Gastroesophageal sphincter (tissue), 4 donors: Measurements from ENCODE around the gene LDLRAD3. TPM values are rescaled to one million over a fixed set of nuclear protein-coding genes. Genes with fewer than 3 reads are reported as not detected.

Experiments used
- ATAC-seq: fragments of 150-250 bp; one replicate; pipeline ENCODE4 v1.9.1; 2016; ENCODE audit warnings: mild to moderate bottlenecking, moderate library complexity
- H3K27ac ChIP-seq, 4 donors: fragments of 200-600 bp; sonication (generic) in 3 of 4; 1 replicate in 3 of 4; 2 replicates in 1 of 4; pipeline ENCODE4 v1.5.1; 2016 to 2019
- H3K27me3 ChIP-seq: fragments of 200-600 bp; sonication (generic); one replicate; pipeline ENCODE4 v1.5.1; 2019
- H3K36me3 ChIP-seq, 2 donors: fragments of 200-600 bp; sonication (generic); one replicate each; pipeline ENCODE4 v1.5.1; 2019; ENCODE audit warnings: control low read depth in 1 of 2
- H3K4me1 ChIP-seq, 3 donors: fragments of 200-600 bp; sonication (generic); 1 replicate in 2 of 3; 2 replicates in 1 of 3; pipeline ENCODE4 v1.5.1; 2016 to 2019; ENCODE audit warnings: control low read depth in 2 of 3
- H3K4me3 ChIP-seq, 2 donors: fragments of 200-600 bp; sonication (generic); one replicate each; pipeline ENCODE4 v1.5.1; 2019; ENCODE audit warnings: mild to moderate bottlenecking in 1 of 2, moderate library complexity in 1 of 2
- H3K9me3 ChIP-seq, 3 donors: fragments of 200-600 bp; sonication (generic); one replicate each; pipeline ENCODE4 v1.5.1; 2017 to 2019; ENCODE audit warnings: control low read depth in 2 of 3
- CTCF ChIP-seq, 4 experiments: fragments of 200-600 bp in 2 of 4; fragments of 450-650 bp in 2 of 4; sonication (generic) in 1 of 4; IDR thresholded peaks; one replicate each; pipeline ENCODE4 v1.5.1; 2017 to 2019; ENCODE audit warnings: antibody characterized with exemption in 4 of 4, mild to moderate bottlenecking in 2 of 4, moderate library complexity in 2 of 4
- EP300 ChIP-seq: sonication (generic); formaldehyde crosslinking; IDR thresholded peaks from one replicate; pipeline ENCODE4 v1.6.1; 2017; ENCODE audit warnings: antibody characterized with exemption, mild to moderate bottlenecking
- POLR2A ChIP-seq, 2 donors: fragments of 450-650 bp; IDR thresholded peaks; one replicate each; pipeline ENCODE4 v1.6.1; 2017; ENCODE audit warnings: antibody characterized with exemption in 2 of 2, mild to moderate bottlenecking in 2 of 2, moderate library complexity in 1 of 2
- POLR2AphosphoS5 ChIP-seq: sonication (generic); formaldehyde crosslinking; IDR thresholded peaks from one replicate; pipeline ENCODE4 v1.6.1; 2017; ENCODE audit warnings: antibody characterized with exemption
- WGBS, 2 donors: methylation state at CpG; one replicate each; pipeline ENCODE4 v1.1.5; 2018; ENCODE audit warnings: low coverage in 1 of 2; 5-methylcytosine and 5-hydroxymethylcytosine counted together
- total RNA-seq, 4 donors: library from RNA; depleted of rRNA; stranded (reverse); fragments of >200 nt; gene quantifications; one replicate each; pipeline ENCODE4 v1.1.0, GENCODE V29; 2016

Gene LDLRAD3
- total RNA-seq, 4 donors from 2014 or later: 4.0 to 8.9 (median 7.2) TPM

GRCh38 chr11:35982061-35982460, 38.2 kb downstream of the LDLRAD3 start:
- ATAC-seq: no peak
- Histone ChIP-seq H3K4me1 (peaks cover 0 to 20% (median 6%) of the 10 kb centered on the region in 3 donors), H3K9me3 (no peaks in the 10 kb centered on the region), H3K4me3 (no peak overlapping the region), H3K27ac (peak overlapping the region in 1 of 4 donors; percentile 24), H3K27me3 (no peaks in the 10 kb centered on the region), H3K36me3 (no peaks in the 10 kb centered on the region)
- TF ChIP-seq CTCF (IDR thresholded peaks at IDR 0.05) (no peak), POLR2AphosphoS5 (no peak), EP300 (no peak), POLR2A (IDR thresholded peaks at IDR 0.05) (no peak)
- 53 to 56% methylated on average over 8 of the region's 8 CpGs for WGBS, 2 donors

GRCh38 chr11:35983981-35984380, 40.1 kb downstream of the LDLRAD3 start:
- H3K27ac ChIP-seq: no peak overlapping the region
- no peak overlapping the region for H3K4me3 ChIP-seq
- no peaks in the 10 kb centered on the region for H3K27me3 ChIP-seq
- TF ChIP-seq CTCF (IDR thresholded peaks at IDR 0.05) (no peak), POLR2AphosphoS5 (no peak), EP300 (no peak), POLR2A (IDR thresholded peaks at IDR 0.05) (no peak)
- 80% methylated on average over 1 of the region's 1 CpG for WGBS, 2 donors
- no peaks in the 10 kb centered on the region for H3K36me3 ChIP-seq
- H3K9me3 ChIP-seq: peaks cover 0 to 7% (median 0%) of the 10 kb centered on the region in 3 donors
- H3K4me1 ChIP-seq: peaks cover 0 to 20% (median 6%) of the 10 kb centered on the region in 3 donors
- no peak for ATAC-seq

- H3K4me3 ChIP-seq: no peak overlapping the region
- H3K36me3 ChIP-seq: no peaks in the 10 kb centered on the region
- H3K4me1 ChIP-seq: peaks cover 0 to 5% (median 0%) of the 10 kb centered on the region in 3 donors
- 68 to 73% methylated on average over 2 of the region's 3 CpGs for WGBS, 2 donors
- no peak for ATAC-seq
- no peaks in the 10 kb centered on the region for H3K27me3 ChIP-seq
- TF ChIP-seq POLR2AphosphoS5 (no peak), POLR2A (IDR thresholded peaks at IDR 0.05) (no peak), EP300 (no peak), CTCF (IDR thresholded peaks at IDR 0.05) (no peak)
- no peak overlapping the region for H3K27ac ChIP-seq
- H3K9me3 ChIP-seq: peaks cover 0 to 9% (median 0%) of the 10 kb centered on the region in 3 donors
These were observed 43.1 kb downstream of the LDLRAD3 start for GRCh38 chr11:35986947-35987346.

- no peak overlapping the region for H3K27ac ChIP-seq
- no peak for ATAC-seq
- no peaks in the 10 kb centered on the region for H3K36me3 ChIP-seq
- TF ChIP-seq CTCF (IDR thresholded peaks at IDR 0.05): no peak
- TF ChIP-seq POLR2AphosphoS5: no peak
- TF ChIP-seq POLR2A (IDR thresholded peaks at IDR 0.05): no peak
- TF ChIP-seq EP300: no peak
- 88 to 100% methylated on average over 1 to 2 of the region's 2 CpGs for WGBS, 2 donors
- H3K4me1 ChIP-seq: no peaks in the 10 kb centered on the region
- H3K9me3 ChIP-seq: peaks cover 0 to 11% (median 0%) of the 10 kb centered on the region in 3 donors
- no peak overlapping the region for H3K4me3 ChIP-seq
- no peaks in the 10 kb centered on the region for H3K27me3 ChIP-seq
These were observed 46.3 kb downstream of the LDLRAD3 start for GRCh38 chr11:35990170-35990569.

GRCh38 chr11:35990816-35991215, 47.0 kb downstream of the LDLRAD3 start:
- no peaks in the 10 kb centered on the region for H3K4me1 ChIP-seq
- 95 to 100% methylated on average over 3 of the region's 3 CpGs for WGBS, 2 donors
- ATAC-seq: no peak
- no peaks in the 10 kb centered on the region for H3K27me3 ChIP-seq
- no peak overlapping the region for H3K4me3 ChIP-seq
- no peaks in the 10 kb centered on the region for H3K36me3 ChIP-seq
- no peak for TF ChIP-seq POLR2AphosphoS5
- peaks cover 0 to 17% (median 0%) of the 10 kb centered on the region in 3 donors for H3K9me3 ChIP-seq
- H3K27ac ChIP-seq: no peak overlapping the region
